Neural crest cell (in vitro differentiated cells): ENCODE measurements around the gene TTC9. TPM values are rescaled to one million over a fixed set of nuclear protein-coding genes. Genes with fewer than 3 reads are reported as not detected.

Source experiments
- DNase-seq: peaks from one replicate; pipeline ENCODE4 v3.0.0; 2021; ENCODE audit warnings: low read depth, mixed read lengths, low spot score
- H3K27ac Mint-ChIP-seq: one replicate; pipeline ENCODE4 v1.8.0; 2021; ENCODE audit warnings: mild to moderate bottlenecking, mixed read lengths; ENCODE audit not compliant: unreplicated experiment
- H3K27me3 Mint-ChIP-seq: 2 replicates; pipeline ENCODE4 v1.8.0; 2021; ENCODE audit warnings: low read depth, mild to moderate bottlenecking, mixed read lengths
- H3K36me3 Mint-ChIP-seq: 2 replicates; pipeline ENCODE4 v1.8.0; 2021; ENCODE audit warnings: low read depth, mild to moderate bottlenecking, mixed read lengths
- H3K4me1 Mint-ChIP-seq: 2 replicates; pipeline ENCODE4 v1.8.0; 2021; ENCODE audit warnings: mixed read lengths
- H3K4me3 Mint-ChIP-seq: one replicate; pipeline ENCODE4 v1.8.0; 2021; ENCODE audit warnings: mild to moderate bottlenecking, mixed read lengths
- H3K9me3 Mint-ChIP-seq: 2 replicates; pipeline ENCODE4 v1.8.0; 2021; ENCODE audit warnings: mixed read lengths
- CTCF ChIP-seq: fragments of 200-600 bp; sonication (generic); conservative IDR thresholded peaks from 2 replicates; pipeline ENCODE4 v1.5.0; 2021; ENCODE audit warnings: antibody characterized with exemption, mild to moderate bottlenecking
- total RNA-seq: library from RNA; stranded (reverse); gene quantifications from 2 replicates; pipeline ENCODE4 v1.2.1, GENCODE V29; 2021

Gene TTC9
- total RNA-seq, 1 donor from 2014 or later = 4.2 TPM

GRCh38 chr14:70618314-70618713 lies 23.4 kb upstream of the TTC9 start:
- no peak for TF ChIP-seq CTCF
- DNase-seq = no peak
- Mint-ChIP-seq H3K4me3 (no peak overlapping the region), H3K27ac (no peak overlapping the region), H3K36me3 (no peaks in the 10 kb centered on the region), H3K4me1 (no peaks in the 10 kb centered on the region), H3K9me3 (peaks cover 3% of the 10 kb centered on the region), H3K27me3 (peaks cover 51% of the 10 kb centered on the region)

DNA sequence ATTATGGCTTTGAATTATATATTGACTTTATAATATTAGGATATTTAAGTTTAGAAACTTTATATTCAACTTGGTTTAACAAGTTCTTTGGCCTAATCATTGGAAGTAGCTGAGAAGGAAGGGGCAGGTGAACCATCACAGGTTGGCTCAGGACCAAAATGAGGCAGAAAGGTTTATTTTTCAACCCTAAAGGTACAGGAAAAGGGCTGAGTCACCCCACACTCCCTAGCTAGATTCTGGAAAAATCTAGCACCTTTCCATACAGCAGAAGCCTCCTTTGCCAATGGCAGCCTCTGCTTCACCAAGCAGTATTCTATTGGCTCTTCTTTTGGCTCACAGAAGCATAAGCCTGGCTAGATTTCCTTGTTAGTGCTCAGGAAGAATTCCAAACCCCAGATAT lies 22.0 kb upstream of the TTC9 start:
- no peaks in the 10 kb centered on the region for H3K4me1 Mint-ChIP-seq
- peaks cover 52% of the 10 kb centered on the region for H3K27me3 Mint-ChIP-seq
- H3K4me3 Mint-ChIP-seq = no peak overlapping the region
- no peak for TF ChIP-seq CTCF
- no peak for DNase-seq
- H3K36me3 Mint-ChIP-seq = no peaks in the 10 kb centered on the region
- H3K27ac Mint-ChIP-seq = no peak overlapping the region
- H3K9me3 Mint-ChIP-seq = peaks cover 6% of the 10 kb centered on the region

DNA sequence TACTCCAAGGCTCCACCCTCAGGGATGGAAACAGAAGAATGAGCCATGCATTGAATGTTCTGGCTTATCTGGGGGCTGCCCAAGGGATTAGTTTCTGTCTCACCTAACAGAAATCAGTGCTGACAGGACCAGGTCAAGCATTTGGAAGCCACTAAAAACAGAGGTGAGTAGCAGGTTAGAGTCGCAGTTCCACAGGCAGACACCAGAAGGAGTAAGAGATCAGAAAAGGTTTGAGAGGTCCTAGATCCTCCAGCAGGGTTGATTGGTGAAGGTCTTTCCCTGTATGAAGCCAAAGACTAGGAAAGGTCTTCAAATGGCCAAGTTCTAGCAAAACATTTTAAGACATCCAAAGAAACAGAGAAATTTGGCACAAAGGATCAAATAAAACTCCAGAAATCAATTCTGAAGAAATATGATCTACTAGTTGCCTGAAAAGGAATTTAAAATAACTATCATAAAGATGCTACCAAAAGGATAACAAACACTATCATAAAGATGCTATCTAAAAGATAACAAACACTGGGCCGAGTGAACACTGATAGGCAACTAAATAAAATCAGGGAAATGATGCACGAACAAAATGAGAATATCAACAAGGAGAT lies 19.5 kb upstream of the TTC9 start:
- Mint-ChIP-seq H3K27me3 (peaks cover 48% of the 10 kb centered on the region), H3K36me3 (peaks cover 2% of the 10 kb centered on the region), H3K27ac (no peak overlapping the region), H3K4me1 (no peaks in the 10 kb centered on the region), H3K9me3 (peaks cover 3% of the 10 kb centered on the region), H3K4me3 (no peak overlapping the region)
- peak; percentile 16 for DNase-seq
- TF ChIP-seq CTCF = peak; percentile 72

DNA sequence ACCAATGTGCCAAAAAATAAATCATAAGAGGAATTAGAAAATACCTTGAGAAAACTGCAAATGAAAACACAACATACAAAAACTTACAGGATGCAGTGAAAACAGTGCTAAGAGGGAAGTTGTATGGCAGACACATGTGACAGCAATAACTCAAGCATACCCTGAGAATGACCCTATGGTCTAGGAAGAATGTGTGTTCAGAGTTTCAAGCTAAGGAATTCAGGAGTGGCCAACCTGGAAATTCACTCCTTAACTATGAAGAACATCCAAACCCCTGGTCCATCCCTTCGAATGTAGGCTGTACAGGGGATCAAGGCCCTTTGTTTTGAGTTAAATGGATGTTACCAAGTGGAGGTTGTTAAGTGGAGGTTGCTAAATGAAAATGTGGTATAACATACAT lies 16.7 kb upstream of the TTC9 start:
- Mint-ChIP-seq H3K9me3 (peaks cover 5% of the 10 kb centered on the region), H3K27ac (no peak overlapping the region), H3K27me3 (peaks cover 39% of the 10 kb centered on the region), H3K4me3 (no peak overlapping the region), H3K36me3 (peaks cover 2% of the 10 kb centered on the region), H3K4me1 (no peaks in the 10 kb centered on the region)
- no peak for TF ChIP-seq CTCF
- no peak for DNase-seq

DNA sequence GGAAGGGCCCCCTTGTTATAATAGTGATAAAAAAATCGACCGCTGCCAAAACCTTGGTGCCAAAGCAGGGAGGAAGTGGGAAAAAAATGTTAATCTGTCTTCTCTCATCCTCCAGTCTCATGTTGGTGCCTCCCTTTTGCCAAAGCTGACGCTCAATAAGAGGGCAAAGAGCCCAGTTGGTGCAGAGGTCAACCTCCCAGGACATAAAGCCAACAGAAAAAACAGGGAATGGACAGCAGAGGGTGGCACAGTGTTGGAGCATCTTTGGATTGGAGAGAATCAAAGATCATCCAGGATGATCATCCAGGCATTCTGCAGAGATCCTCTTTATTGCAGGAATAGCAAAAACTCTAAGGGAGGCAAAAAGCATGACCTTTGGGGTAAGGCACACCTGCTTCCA lies 9.8 kb upstream of the TTC9 start:
- Mint-ChIP-seq H3K27me3 (peaks cover 48% of the 10 kb centered on the region), H3K36me3 (no peaks in the 10 kb centered on the region), H3K4me3 (no peak overlapping the region), H3K27ac (no peak overlapping the region), H3K9me3 (peaks cover 2% of the 10 kb centered on the region), H3K4me1 (no peaks in the 10 kb centered on the region)
- no peak for DNase-seq
- no peak for TF ChIP-seq CTCF
